Astrocyte (in vitro differentiated cells and primary cell): ENCODE results near the gene FREM3. TPM values are rescaled to one million over a fixed set of nuclear protein-coding genes. Genes with fewer than 3 reads are reported as not detected.
"Not testable (repeated sequence)": the region's sequence is repeated elsewhere in the genome, so short reads cannot be mapped to it uniquely, and the experiment has no call there.

Experiments
- DNase-seq: peaks from one replicate; pipeline ENCODE4 v3.0.0-alpha.2; 2010; ENCODE audit warnings: low read depth
- FAIRE-seq: peaks from 2 replicates; lab custom pipeline; 2011; peaks lifted over from hg19 to GRCh38; lab: Jason Lieb, UNC
- H2AFZ ChIP-seq: 2 replicates; pipeline ENCODE4 v1.6.0; 2012; ENCODE audit warnings: low read depth, low read length, inconsistent platforms
- H3K27ac ChIP-seq: 2 replicates; pipeline ENCODE4 v1.5.1; 2011; ENCODE audit warnings: low read depth, low read length, inconsistent platforms
- H3K27me3 ChIP-seq: 2 replicates; pipeline ENCODE4 v1.6.0; 2011; ENCODE audit warnings: low read length, inconsistent platforms; ENCODE audit not compliant: insufficient read depth
- H3K36me3 ChIP-seq: 2 replicates; pipeline ENCODE4 v1.5.1; 2011; ENCODE audit warnings: low read length, inconsistent platforms; ENCODE audit not compliant: insufficient read depth
- H3K4me1 ChIP-seq: 2 replicates; pipeline ENCODE4 v1.5.1; 2011; ENCODE audit warnings: low read length, inconsistent platforms; ENCODE audit not compliant: insufficient read depth
- H3K4me2 ChIP-seq: 2 replicates; pipeline ENCODE4 v1.6.0; 2012; ENCODE audit warnings: low read length, inconsistent platforms
- H3K4me3 ChIP-seq: 2 replicates; pipeline ENCODE4 v1.5.1; 2011; ENCODE audit warnings: low read depth, mild to moderate bottlenecking, low read length, inconsistent platforms; ENCODE audit not compliant: insufficient read depth
- H3K79me2 ChIP-seq: 2 replicates; pipeline ENCODE4 v1.6.0; 2012; ENCODE audit warnings: mild to moderate bottlenecking, low read length, inconsistent platforms; ENCODE audit not compliant: insufficient read depth
- H3K9ac ChIP-seq: 2 replicates; pipeline ENCODE4 v1.6.0; 2012; ENCODE audit warnings: mild to moderate bottlenecking, low read length, inconsistent platforms
- H3K9me3 ChIP-seq: 2 replicates; pipeline ENCODE4 v1.5.1; 2012; ENCODE audit warnings: low read depth, mild to moderate bottlenecking, low read length, inconsistent platforms; ENCODE audit not compliant: insufficient read depth
- H4K20me1 ChIP-seq: 2 replicates; pipeline ENCODE4 v1.6.0; 2012; ENCODE audit warnings: low read length, inconsistent platforms; ENCODE audit not compliant: insufficient read depth
- H3K27ac Mint-ChIP-seq: one replicate; pipeline ENCODE4 v1.8.0; 2021; ENCODE audit warnings: mild to moderate bottlenecking, mixed read lengths; ENCODE audit not compliant: unreplicated experiment
- H3K27me3 Mint-ChIP-seq: one replicate; pipeline ENCODE4 v1.8.0; 2021; ENCODE audit warnings: low read depth, mixed read lengths; ENCODE audit not compliant: unreplicated experiment
- H3K36me3 Mint-ChIP-seq: one replicate; pipeline ENCODE4 v1.8.0; 2021; ENCODE audit warnings: low read depth, mixed read lengths; ENCODE audit not compliant: unreplicated experiment
- H3K4me1 Mint-ChIP-seq: one replicate; pipeline ENCODE4 v1.8.0; 2021; ENCODE audit warnings: low read depth, mixed read lengths; ENCODE audit not compliant: unreplicated experiment
- H3K4me3 Mint-ChIP-seq: one replicate; pipeline ENCODE4 v1.8.0; 2021; ENCODE audit warnings: mild to moderate bottlenecking, moderate library complexity, mixed read lengths; ENCODE audit not compliant: unreplicated experiment
- H3K9me3 Mint-ChIP-seq: one replicate; pipeline ENCODE4 v1.8.0; 2021; ENCODE audit warnings: mild to moderate bottlenecking, mixed read lengths; ENCODE audit not compliant: unreplicated experiment
- EZH2 ChIP-seq: IDR thresholded peaks from 2 replicates; pipeline ENCODE4 v1.6.1; 2012; ENCODE audit warnings: mild to moderate bottlenecking, low read length, inconsistent platforms; ENCODE audit not compliant: insufficient read depth
- total RNA-seq: library from RNA; stranded (reverse); gene quantifications from 2 replicates; pipeline ENCODE4 v1.2.1, GENCODE V29; 2021
- TF ChIP-seq, protein P1 (sequence below): IDR thresholded peaks from 2 replicates; pipeline ENCODE4 v1.5.1; 2011; ENCODE audit warnings: low read depth, mild to moderate bottlenecking, inconsistent platforms, low read length, moderate library complexity; ENCODE audit not compliant: insufficient read depth

The FREM3 gene
- total RNA-seq, 1 donor from 2014 or later, result not detected

DNA sequence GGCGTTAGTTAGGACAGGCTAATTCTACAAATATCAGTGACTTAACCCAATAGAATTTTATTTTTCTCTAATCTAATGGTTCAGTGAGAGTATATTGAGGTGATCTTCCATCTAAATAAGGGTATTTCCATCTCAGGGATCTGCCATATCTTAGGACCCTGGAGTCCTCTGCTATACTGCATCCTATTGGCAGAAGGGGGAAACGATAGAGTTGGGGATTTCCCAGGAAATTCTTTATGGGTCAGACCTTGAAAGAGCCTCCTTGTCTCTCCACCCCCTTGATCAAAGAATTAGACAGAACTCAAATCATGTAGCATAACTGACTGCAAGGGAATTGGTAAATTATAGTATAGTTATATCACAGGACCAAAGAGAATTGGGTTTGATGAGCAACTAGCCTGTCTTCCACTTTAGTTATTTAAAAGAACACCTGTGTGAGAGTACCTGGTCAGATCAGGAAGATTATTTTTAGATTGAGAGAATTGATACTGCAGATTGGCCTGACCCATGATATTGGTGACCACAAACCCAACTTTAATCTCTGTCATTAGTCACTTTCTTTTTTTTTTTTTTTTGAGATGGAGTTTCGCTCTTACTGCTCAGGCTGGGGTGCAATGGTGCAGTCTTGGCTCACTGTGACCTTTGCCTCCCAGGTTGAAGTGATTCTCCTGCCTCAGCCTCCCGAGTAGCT lies 161.4 kb downstream of the FREM3 start:
- peaks cover 78% of the 10 kb centered on the region for H3K36me3 ChIP-seq
- no peaks in the 10 kb centered on the region for H3K27me3 ChIP-seq
- peaks cover 9% of the 10 kb centered on the region for H3K79me2 ChIP-seq
- no peaks in the 10 kb centered on the region for H3K9me3 Mint-ChIP-seq
- no peak overlapping the region for H3K9ac ChIP-seq
- no peak overlapping the region for H3K4me3 Mint-ChIP-seq
- no peak overlapping the region for H3K27ac Mint-ChIP-seq
- TF ChIP-seq, protein P1, sequence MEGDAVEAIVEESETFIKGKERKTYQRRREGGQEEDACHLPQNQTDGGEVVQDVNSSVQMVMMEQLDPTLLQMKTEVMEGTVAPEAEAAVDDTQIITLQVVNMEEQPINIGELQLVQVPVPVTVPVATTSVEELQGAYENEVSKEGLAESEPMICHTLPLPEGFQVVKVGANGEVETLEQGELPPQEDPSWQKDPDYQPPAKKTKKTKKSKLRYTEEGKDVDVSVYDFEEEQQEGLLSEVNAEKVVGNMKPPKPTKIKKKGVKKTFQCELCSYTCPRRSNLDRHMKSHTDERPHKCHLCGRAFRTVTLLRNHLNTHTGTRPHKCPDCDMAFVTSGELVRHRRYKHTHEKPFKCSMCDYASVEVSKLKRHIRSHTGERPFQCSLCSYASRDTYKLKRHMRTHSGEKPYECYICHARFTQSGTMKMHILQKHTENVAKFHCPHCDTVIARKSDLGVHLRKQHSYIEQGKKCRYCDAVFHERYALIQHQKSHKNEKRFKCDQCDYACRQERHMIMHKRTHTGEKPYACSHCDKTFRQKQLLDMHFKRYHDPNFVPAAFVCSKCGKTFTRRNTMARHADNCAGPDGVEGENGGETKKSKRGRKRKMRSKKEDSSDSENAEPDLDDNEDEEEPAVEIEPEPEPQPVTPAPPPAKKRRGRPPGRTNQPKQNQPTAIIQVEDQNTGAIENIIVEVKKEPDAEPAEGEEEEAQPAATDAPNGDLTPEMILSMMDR, result no peak
- no peak for TF ChIP-seq EZH2
- DNase-seq, result no peak
- no peaks in the 10 kb centered on the region for H3K4me1 ChIP-seq
- no peaks in the 10 kb centered on the region for H3K27me3 Mint-ChIP-seq
- H3K36me3 Mint-ChIP-seq, result peaks cover 15% of the 10 kb centered on the region
- H3K4me3 ChIP-seq, result no peak overlapping the region
- H4K20me1 ChIP-seq, result no peaks in the 10 kb centered on the region
- H3K9me3 ChIP-seq, result no peaks in the 10 kb centered on the region
- H3K27ac ChIP-seq, result no peak overlapping the region
- FAIRE-seq, result no peak
- no peak overlapping the region for H3K4me2 ChIP-seq
- H3K4me1 Mint-ChIP-seq, result no peaks in the 10 kb centered on the region
- H2AFZ ChIP-seq, result no peak overlapping the region

DNA sequence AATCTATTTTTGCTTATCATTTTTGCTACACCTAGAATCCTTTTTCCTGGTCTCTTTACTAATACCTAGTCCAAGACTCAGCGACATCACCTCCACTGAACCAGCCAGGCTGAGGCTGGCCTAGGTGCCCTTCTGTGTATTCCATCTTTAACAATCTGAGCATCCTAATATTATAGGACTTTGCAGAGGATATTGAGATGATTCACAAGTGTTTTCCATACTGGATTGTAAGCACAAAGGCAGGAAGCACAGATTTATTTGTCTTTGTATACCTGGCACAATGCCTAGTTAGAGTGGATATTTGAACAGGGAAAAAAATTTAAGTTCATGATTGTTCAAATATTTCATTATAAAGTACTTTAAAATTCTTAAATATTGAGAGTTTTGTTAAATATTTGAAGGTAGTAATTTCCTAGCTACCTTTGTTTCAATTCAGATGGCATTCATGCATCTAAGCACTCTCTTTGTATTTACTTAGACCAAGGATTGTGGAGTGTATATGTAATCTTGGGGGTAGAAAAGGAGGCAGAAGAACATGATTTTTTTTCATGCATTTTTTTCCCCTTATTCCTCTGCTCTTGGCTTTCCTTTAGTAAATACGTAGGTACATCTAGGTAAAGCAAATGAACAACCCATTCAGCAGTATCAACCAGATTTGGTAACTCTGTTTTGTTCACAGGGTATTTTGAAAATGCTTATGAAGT lies 168.5 kb downstream of the FREM3 start:
- H3K9me3 ChIP-seq, result no peaks in the 10 kb centered on the region
- Mint-ChIP-seq H3K27ac (peak overlapping the region; percentile 62), H3K9me3 (no peaks in the 10 kb centered on the region), H3K4me1 (no peaks in the 10 kb centered on the region), H3K4me3 (no peak overlapping the region), H3K36me3 (peaks cover 11% of the 10 kb centered on the region), H3K27me3 (no peaks in the 10 kb centered on the region)
- TF ChIP-seq EZH2, result no peak
- TF ChIP-seq, protein P1, result no peak
- FAIRE-seq (no peak), DNase-seq (no peak)
- H3K79me2 ChIP-seq, result peaks cover 12% of the 10 kb centered on the region
- H3K4me1 ChIP-seq, result no peaks in the 10 kb centered on the region
- no peak overlapping the region for H3K4me3 ChIP-seq
- H3K27me3 ChIP-seq, result no peaks in the 10 kb centered on the region
- no peak overlapping the region for H2AFZ ChIP-seq
- H3K4me2 ChIP-seq, result no peak overlapping the region
- H3K9ac ChIP-seq, result no peak overlapping the region
- H4K20me1 ChIP-seq, result peaks cover 24% of the 10 kb centered on the region
- H3K36me3 ChIP-seq, result peaks cover 62% of the 10 kb centered on the region
- no peak overlapping the region for H3K27ac ChIP-seq

DNA sequence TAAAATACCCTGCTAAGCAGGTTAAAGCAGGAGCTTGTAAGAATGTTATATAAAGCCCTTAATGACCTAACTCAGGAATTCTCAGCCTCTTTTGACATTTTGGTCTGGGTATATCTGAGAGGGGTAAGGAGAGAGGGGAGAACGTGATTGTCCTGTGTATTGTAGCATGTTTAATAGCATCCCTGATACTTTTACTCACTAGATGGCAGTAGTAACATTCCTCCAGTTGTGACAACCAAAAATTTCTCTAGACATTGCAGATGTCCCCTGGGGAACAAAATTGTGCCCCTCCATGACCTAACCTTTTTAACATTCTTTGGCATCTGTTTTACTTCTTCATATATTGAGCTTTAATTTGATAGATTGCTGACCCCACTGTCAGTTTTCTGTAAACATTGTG lies 169.1 kb downstream of the FREM3 start:
- Mint-ChIP-seq H3K9me3 (no peaks in the 10 kb centered on the region), H3K4me3 (no peak overlapping the region)
- no peak for TF ChIP-seq EZH2
- TF ChIP-seq, protein P1, result peak; percentile 49

DNA sequence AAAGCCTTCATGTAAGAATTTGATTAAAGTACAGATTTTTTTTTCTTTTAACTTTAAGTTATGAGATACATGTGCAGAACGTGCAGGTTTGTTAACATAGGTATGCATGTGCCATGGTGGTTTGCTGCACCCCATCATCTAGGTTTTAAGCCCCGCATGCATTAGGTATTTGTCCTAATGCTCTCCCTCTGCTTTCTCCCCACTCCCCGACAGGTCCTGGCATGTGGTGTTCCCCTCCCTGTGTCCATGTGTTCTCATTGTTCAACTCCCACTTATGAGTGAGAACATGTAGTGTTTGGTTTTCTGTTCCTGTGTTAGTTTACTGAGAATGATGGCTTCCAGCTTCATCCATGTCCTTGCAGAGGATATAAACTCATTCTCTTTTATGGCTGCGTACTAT lies 172.4 kb downstream of the FREM3 start:
- Histone ChIP-seq H3K36me3 (peaks cover 55% of the 10 kb centered on the region), H4K20me1 (peaks cover 35% of the 10 kb centered on the region), H3K79me2 (peaks cover 45% of the 10 kb centered on the region)
- DNase-seq, H3K4me3 Mint-ChIP-seq, H3K27me3 ChIP-seq, H3K9ac ChIP-seq, H3K4me3 ChIP-seq, H3K4me2 ChIP-seq, H3K4me1 ChIP-seq, H3K4me1 Mint-ChIP-seq, FAIRE-seq, H3K9me3 ChIP-seq, H3K27ac ChIP-seq, H3K9me3 Mint-ChIP-seq, H3K27me3 Mint-ChIP-seq, H2AFZ ChIP-seq: not testable (repeated sequence)
- H3K27ac Mint-ChIP-seq, result peak overlapping the region; percentile 51
- peaks cover 10% of the 10 kb centered on the region for H3K36me3 Mint-ChIP-seq

More for the DNA sequence above, 169.1 kb downstream of the FREM3 start:
- DNase-seq (no peak), FAIRE-seq (peak; percentile 26)
- H3K27me3 Mint-ChIP-seq, result no peaks in the 10 kb centered on the region
- H3K9ac ChIP-seq, result no peak overlapping the region
- H3K27me3 ChIP-seq, result no peaks in the 10 kb centered on the region
- no peak overlapping the region for H3K4me3 ChIP-seq
- H3K36me3 ChIP-seq, result peaks cover 58% of the 10 kb centered on the region
- peaks cover 14% of the 10 kb centered on the region for H3K79me2 ChIP-seq
- no peak overlapping the region for H3K4me2 ChIP-seq
- H3K27ac Mint-ChIP-seq, result peak overlapping the region; percentile 62
- H3K4me1 ChIP-seq, result no peaks in the 10 kb centered on the region
- H2AFZ ChIP-seq, result no peak overlapping the region
- no peak overlapping the region for H3K27ac ChIP-seq
- no peaks in the 10 kb centered on the region for H3K9me3 ChIP-seq
- no peaks in the 10 kb centered on the region for H3K4me1 Mint-ChIP-seq
- peaks cover 24% of the 10 kb centered on the region for H4K20me1 ChIP-seq
- H3K36me3 Mint-ChIP-seq, result peaks cover 11% of the 10 kb centered on the region
